ENCODE measurements around the gene RPTOR.
"Not testable (repeated sequence)": the region's sequence is repeated elsewhere in the genome, so short reads cannot be mapped to it uniquely, and the experiment has no call there.

Gene RPTOR

GRCh38 chr17:80694992-80695912 lies 150.6 kb downstream of the RPTOR start:
- no peak for TF ChIP-seq CTCF (IDR thresholded peaks at IDR 0.05; ENCODE audit: insufficient read depth, low read length, missing control alignments)
- no peak for DNase-seq (ENCODE audit: low read depth, low spot score)
- H3K4me3 ChIP-seq (ENCODE audit: low read depth, low read length), result no peak overlapping the region
- ChIA-PET POLR2A (interaction anchor here (0.9 kb wide), 1 partner anchor 241 kb away, joined by 3 read pairs; no protein-coding TSS in a partner anchor), CTCF (interaction anchor here (0.8 to 2.3 kb wide), 3 partner anchors 10 to 213 kb away, joined by 4 to 8 read pairs (median 4); no protein-coding TSS in a partner anchor)

- ChIA-PET CTCF (interaction anchor here (0.8 to 1.0 kb wide), 2 partner anchors 9 to 213 kb away, joined by 4 read pairs; no protein-coding TSS in a partner anchor), POLR2A (interaction anchor here (0.9 kb wide), 1 partner anchor 242 kb away, joined by 3 read pairs; no protein-coding TSS in a partner anchor)
- no peak for DNase-seq (ENCODE audit: low read depth, low spot score)
- TF ChIP-seq CTCF (IDR thresholded peaks at IDR 0.05; ENCODE audit: insufficient read depth, low read length, missing control alignments), result no peak
- no peak overlapping the region for H3K4me3 ChIP-seq (ENCODE audit: low read depth, low read length)
Measured at GRCh38 chr17:80695979-80696378, 151.3 kb downstream of the RPTOR start.

- CTCF ChIA-PET, result no interaction called here
- TF ChIP-seq CTCF (IDR thresholded peaks at IDR 0.05; ENCODE audit: insufficient read depth, low read length, missing control alignments), result no peak
- DNase-seq (ENCODE audit: low read depth, low spot score), result no peak
- H3K4me3 ChIP-seq (ENCODE audit: low read depth, low read length), result no peak overlapping the region
- POLR2A ChIA-PET, result no interaction called here
Measured at GRCh38 chr17:80696456-80696855, 151.8 kb downstream of the RPTOR start.

- no peak overlapping the region for H3K4me3 ChIP-seq (ENCODE audit: low read depth, low read length)
- POLR2A ChIA-PET, result no interaction called here
- DNase-seq (ENCODE audit: low read depth, low spot score), result no peak
- no peak for TF ChIP-seq CTCF (IDR thresholded peaks at IDR 0.05; ENCODE audit: insufficient read depth, low read length, missing control alignments)
- CTCF ChIA-PET, result no interaction called here
Measured at GRCh38 chr17:80696964-80697363, 152.3 kb downstream of the RPTOR start.

GRCh38 chr17:80698297-80698696 lies 153.7 kb downstream of the RPTOR start:
- CTCF ChIA-PET, result interaction anchor here (1.0 kb wide), 1 partner anchor 11 kb away, joined by 3 read pairs; no protein-coding TSS in a partner anchor
- no peak for TF ChIP-seq CTCF (IDR thresholded peaks at IDR 0.05; ENCODE audit: insufficient read depth, low read length, missing control alignments)
- no peak overlapping the region for H3K4me3 ChIP-seq (ENCODE audit: low read depth, low read length)
- POLR2A ChIA-PET, result no interaction called here
- DNase-seq (ENCODE audit: low read depth, low spot score), result no peak

GRCh38 chr17:80699205-80699604 lies 154.6 kb downstream of the RPTOR start:
- DNase-seq (ENCODE audit: low read depth, low spot score); H3K4me3 ChIP-seq (ENCODE audit: low read depth, low read length): not testable (repeated sequence)
- POLR2A ChIA-PET, result interaction anchor here (0.8 kb wide), 1 partner anchor 46 kb away, joined by 3 read pairs; no protein-coding TSS in a partner anchor
- CTCF ChIA-PET, result interaction anchor here (1.0 kb wide), 1 partner anchor 10 kb away, joined by 3 read pairs; no protein-coding TSS in a partner anchor
